Measurements from ENCODE around the gene CCL21.

- TF ChIP-seq POLR2A (IDR thresholded peaks at IDR 0.05), result peak in 1 of 2 donors; percentile 7
- peak; percentile 68 to 92 (median 85) for TF ChIP-seq CTCF (IDR thresholded peaks at IDR 0.05 in 4 of 5, conservative IDR thresholded peaks at IDR 0.05 in 1 of 5)
These were observed 8.7 kb downstream of the CCL21 start for GRCh38 chr9:34701023-34701768.
